Neutrophil (primary cell): ENCODE results near the gene RSBN1L.
A peak's percentile ranks its signal among the peaks of the same experiment; 100 is the strongest.

Source experiments
- H3K27ac ChIP-seq: fragments of 200-600 bp; sonication (generic); 2 replicates; pipeline ENCODE4 v1.5.1; 2016; ENCODE audit warnings: mild to moderate bottlenecking, moderate library complexity
- H3K27me3 ChIP-seq: fragments of 200-600 bp; sonication (generic); 2 replicates; pipeline ENCODE4 v1.6.0; 2016; ENCODE audit warnings: mild to moderate bottlenecking
- H3K36me3 ChIP-seq: fragments of 200-600 bp; sonication (generic); 2 replicates; pipeline ENCODE4 v1.5.1; 2017
- H3K4me1 ChIP-seq, 2 experiments: fragments of 200-600 bp in 1 of 2; sonication (generic) in 1 of 2; 1 replicate in 1 of 2; 2 replicates in 1 of 2; pipeline versions ENCODE4 v1.5.1 to v1.6.1; 2013 to 2016; ENCODE audit warnings: low read depth in 1 of 2, low read length in 1 of 2, mild to moderate bottlenecking in 1 of 2, moderate library complexity in 1 of 2; ENCODE audit not compliant: control insufficient read depth in 1 of 2, insufficient read depth in 1 of 2
- H3K4me3 ChIP-seq, 2 experiments: fragments of 200-600 bp in 1 of 2; sonication (generic) in 1 of 2; 1 replicate in 1 of 2; 2 replicates in 1 of 2; pipeline ENCODE4 v1.5.1; 2013 to 2016; ENCODE audit warnings: low read depth in 1 of 2, low read length in 1 of 2, mild to moderate bottlenecking in 1 of 2, moderate library complexity in 1 of 2
- H3K9me3 ChIP-seq: fragments of 200-600 bp; sonication (generic); 2 replicates; pipeline ENCODE4 v1.5.1; 2016
- CTCF ChIP-seq: fragments of 200-600 bp; sonication (generic); IDR thresholded peaks from 2 replicates; pipeline ENCODE4 v1.5.1; 2016; ENCODE audit warnings: antibody characterized with exemption

Gene RSBN1L

GRCh38 chr7:77752016-77752415, 55.8 kb downstream of the RSBN1L start:
- H3K4me3 ChIP-seq = peak overlapping the region in 1 of 2 experiments; percentile 33
- peaks cover 26% of the 10 kb centered on the region for H3K36me3 ChIP-seq
- no peak for TF ChIP-seq CTCF
- no peaks in the 10 kb centered on the region for H3K27me3 ChIP-seq
- peak overlapping the region; percentile 78 for H3K27ac ChIP-seq
- peaks cover 19 to 20% of the 10 kb centered on the region in 2 experiments for H3K4me1 ChIP-seq
- no peaks in the 10 kb centered on the region for H3K9me3 ChIP-seq

GRCh38 chr7:77753173-77753572, 56.9 kb downstream of the RSBN1L start:
- peaks cover 28% of the 10 kb centered on the region for H3K36me3 ChIP-seq
- H3K27ac ChIP-seq = peak overlapping the region; percentile 78
- no peaks in the 10 kb centered on the region for H3K27me3 ChIP-seq
- no peaks in the 10 kb centered on the region for H3K9me3 ChIP-seq
- no peak for TF ChIP-seq CTCF
- peaks cover 25 to 31% of the 10 kb centered on the region in 2 experiments for H3K4me1 ChIP-seq
- no peak overlapping the region for H3K4me3 ChIP-seq

GRCh38 chr7:77757589-77757988, 61.3 kb downstream of the RSBN1L start:
- no peaks in the 10 kb centered on the region for H3K9me3 ChIP-seq
- no peak overlapping the region for H3K4me3 ChIP-seq
- H3K4me1 ChIP-seq = peaks cover 33 to 59% of the 10 kb centered on the region in 2 experiments
- peaks cover 11% of the 10 kb centered on the region for H3K36me3 ChIP-seq
- TF ChIP-seq CTCF = no peak
- H3K27ac ChIP-seq = peak overlapping the region; percentile 57
- no peaks in the 10 kb centered on the region for H3K27me3 ChIP-seq

- peak overlapping the region; percentile 57 for H3K27ac ChIP-seq
- H3K4me1 ChIP-seq = peaks cover 35 to 69% of the 10 kb centered on the region in 2 experiments
These were observed 63.1 kb downstream of the RSBN1L start for GRCh38 chr7:77759294-77759889.

GRCh38 chr7:77760809-77761453, 64.7 kb downstream of the RSBN1L start:
- Histone ChIP-seq H3K27ac (peak overlapping the region; percentile 57), H3K27me3 (no peaks in the 10 kb centered on the region), H3K36me3 (peaks cover 17% of the 10 kb centered on the region), H3K4me3 (no peak overlapping the region), H3K9me3 (no peaks in the 10 kb centered on the region), H3K4me1 (peaks cover 35 to 69% of the 10 kb centered on the region in 2 experiments)
- no peak for TF ChIP-seq CTCF

More at GRCh38 chr7:77759294-77759889, 63.1 kb downstream of the RSBN1L start:
- Histone ChIP-seq H3K27me3 (no peaks in the 10 kb centered on the region), H3K9me3 (no peaks in the 10 kb centered on the region), H3K4me3 (no peak overlapping the region), H3K36me3 (peaks cover 11% of the 10 kb centered on the region)
- peak; percentile 77 for TF ChIP-seq CTCF
